A673 (cell line): ENCODE data around the gene PCBP3.

Experiments
- EZH2 ChIP-seq: fragments of 200-600 bp; sonication (generic); IDR thresholded peaks from 2 replicates; pipeline ENCODE4 v1.6.1; 2017; ENCODE audit warnings: borderline replicate concordance, low read depth, mild to moderate bottlenecking, mixed read lengths, antibody characterized with exemption, low read length; ENCODE audit not compliant: poor library complexity, severe bottlenecking
- TF ChIP-seq, protein P1 (sequence below): fragments of 300-800, 200-600 bp; sonication (generic); conservative IDR thresholded peaks from 2 replicates; pipeline ENCODE4 v1.5.1; 2017; ENCODE audit warnings: low read depth, mild to moderate bottlenecking, antibody characterized with exemption, low read length, moderate library complexity, mixed read lengths

DNA sequence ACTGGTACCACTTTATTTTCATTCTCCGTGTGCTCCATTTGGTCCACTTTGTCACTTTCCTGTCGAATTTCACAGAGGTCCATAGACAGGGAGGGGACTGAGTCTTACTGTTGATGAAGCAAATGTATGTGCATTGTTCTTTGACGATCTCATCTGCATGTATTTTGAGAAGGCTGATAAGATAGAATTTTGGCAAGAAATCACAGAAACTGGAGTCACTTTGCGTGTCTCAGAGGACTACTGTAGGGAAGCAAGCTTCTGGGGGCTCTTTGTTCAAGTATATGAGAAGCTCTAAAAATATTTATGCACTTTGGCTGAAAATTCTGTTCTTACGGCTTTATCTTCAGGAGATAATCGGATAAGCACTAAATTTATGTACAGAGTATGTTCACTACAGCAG is 78.1 kb downstream of the PCBP3 start:
- TF ChIP-seq, protein P1, sequence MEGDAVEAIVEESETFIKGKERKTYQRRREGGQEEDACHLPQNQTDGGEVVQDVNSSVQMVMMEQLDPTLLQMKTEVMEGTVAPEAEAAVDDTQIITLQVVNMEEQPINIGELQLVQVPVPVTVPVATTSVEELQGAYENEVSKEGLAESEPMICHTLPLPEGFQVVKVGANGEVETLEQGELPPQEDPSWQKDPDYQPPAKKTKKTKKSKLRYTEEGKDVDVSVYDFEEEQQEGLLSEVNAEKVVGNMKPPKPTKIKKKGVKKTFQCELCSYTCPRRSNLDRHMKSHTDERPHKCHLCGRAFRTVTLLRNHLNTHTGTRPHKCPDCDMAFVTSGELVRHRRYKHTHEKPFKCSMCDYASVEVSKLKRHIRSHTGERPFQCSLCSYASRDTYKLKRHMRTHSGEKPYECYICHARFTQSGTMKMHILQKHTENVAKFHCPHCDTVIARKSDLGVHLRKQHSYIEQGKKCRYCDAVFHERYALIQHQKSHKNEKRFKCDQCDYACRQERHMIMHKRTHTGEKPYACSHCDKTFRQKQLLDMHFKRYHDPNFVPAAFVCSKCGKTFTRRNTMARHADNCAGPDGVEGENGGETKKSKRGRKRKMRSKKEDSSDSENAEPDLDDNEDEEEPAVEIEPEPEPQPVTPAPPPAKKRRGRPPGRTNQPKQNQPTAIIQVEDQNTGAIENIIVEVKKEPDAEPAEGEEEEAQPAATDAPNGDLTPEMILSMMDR, result no peak
- TF ChIP-seq EZH2, result no peak
